ENCODE results near the gene NDUFAF3.

The NDUFAF3 gene

GRCh38 chr3:49021813-49022687 is at the start of gene NDUFAF3:
TSS of gene NDUFAF3 (plus strand) at chr3:49022121. CDS start at chr3:49022145, 24 bp downstream.
- Histone ChIP-seq H3K4me3 (ENCODE audit: low read depth, low read length) (peak within 1 kb of the TSS; percentile 91), H3K36me3 (ENCODE audit: insufficient read depth, low read length) (peaks cover 29% of the 10 kb centered on the region; the same call in 1 of the 2 replicates), H3K4me1 (ENCODE audit: control insufficient read depth, insufficient read depth, low read length, unreplicated experiment) (peaks cover 43% of the 10 kb centered on the region), H3K27me3 (ENCODE audit: insufficient read depth, low read length) (no peaks in the 10 kb centered on the region), H3K27ac (ENCODE audit: low read depth, low read length) (peak within 1 kb of the TSS; percentile 93), H3K79me2 (ENCODE audit: control insufficient read depth, insufficient read depth, low read length, unreplicated experiment) (peaks cover 31% of the 10 kb centered on the region), H2AFZ (ENCODE audit: low read length, unreplicated experiment) (peak within 1 kb of the TSS; percentile 92)

GRCh38 chr3:48974076-48974864 is 47.7 kb upstream of the NDUFAF3 start:
- H3K27me3 ChIP-seq (ENCODE audit: insufficient read depth, low read length), result no peaks in the 10 kb centered on the region
- H3K79me2 ChIP-seq (ENCODE audit: control insufficient read depth, insufficient read depth, low read length, unreplicated experiment), result no peaks in the 10 kb centered on the region
- no peak overlapping the region for H2AFZ ChIP-seq (ENCODE audit: low read length, unreplicated experiment)
- no peak overlapping the region for H3K27ac ChIP-seq (ENCODE audit: low read depth, low read length)
- H3K36me3 ChIP-seq (ENCODE audit: insufficient read depth, low read length), result peaks cover 19% of the 10 kb centered on the region; the same call in 1 of the 2 replicates
- no peak overlapping the region for H3K4me3 ChIP-seq (ENCODE audit: low read depth, low read length)
- H3K4me1 ChIP-seq (ENCODE audit: control insufficient read depth, insufficient read depth, low read length, unreplicated experiment), result no peaks in the 10 kb centered on the region

- no peaks in the 10 kb centered on the region for H3K79me2 ChIP-seq (ENCODE audit: control insufficient read depth, insufficient read depth, low read length, unreplicated experiment)
- peaks cover 4% of the 10 kb centered on the region for H3K4me1 ChIP-seq (ENCODE audit: control insufficient read depth, insufficient read depth, low read length, unreplicated experiment)
- H3K36me3 ChIP-seq (ENCODE audit: insufficient read depth, low read length), result peaks cover 7% of the 10 kb centered on the region; the same call in 1 of the 2 replicates
- no peaks in the 10 kb centered on the region for H3K27me3 ChIP-seq (ENCODE audit: insufficient read depth, low read length)
- no peak overlapping the region for H2AFZ ChIP-seq (ENCODE audit: low read length, unreplicated experiment)
- no peak overlapping the region for H3K27ac ChIP-seq (ENCODE audit: low read depth, low read length)
- H3K4me3 ChIP-seq (ENCODE audit: low read depth, low read length), result no peak overlapping the region
Observed at GRCh38 chr3:48979451-48979850, 42.5 kb upstream of the NDUFAF3 start.

- peaks cover 7% of the 10 kb centered on the region; the same call in 1 of the 2 replicates for H3K36me3 ChIP-seq (ENCODE audit: insufficient read depth, low read length)
- H3K27me3 ChIP-seq (ENCODE audit: insufficient read depth, low read length), result no peaks in the 10 kb centered on the region
- peaks cover 4% of the 10 kb centered on the region for H3K4me1 ChIP-seq (ENCODE audit: control insufficient read depth, insufficient read depth, low read length, unreplicated experiment)
- no peak overlapping the region for H3K27ac ChIP-seq (ENCODE audit: low read depth, low read length)
- H3K4me3 ChIP-seq (ENCODE audit: low read depth, low read length), result no peak overlapping the region
- H2AFZ ChIP-seq (ENCODE audit: low read length, unreplicated experiment), result no peak overlapping the region
- H3K79me2 ChIP-seq (ENCODE audit: control insufficient read depth, insufficient read depth, low read length, unreplicated experiment), result no peaks in the 10 kb centered on the region
Observed at GRCh38 chr3:48980295-48980694, 41.6 kb upstream of the NDUFAF3 start.

- H3K36me3 ChIP-seq (ENCODE audit: insufficient read depth, low read length), result peaks cover 5% of the 10 kb centered on the region; the same call in 1 of the 2 replicates
- no peak overlapping the region for H3K4me3 ChIP-seq (ENCODE audit: low read depth, low read length)
- no peaks in the 10 kb centered on the region for H3K79me2 ChIP-seq (ENCODE audit: control insufficient read depth, insufficient read depth, low read length, unreplicated experiment)
- no peak overlapping the region for H2AFZ ChIP-seq (ENCODE audit: low read length, unreplicated experiment)
- H3K27me3 ChIP-seq (ENCODE audit: insufficient read depth, low read length), result no peaks in the 10 kb centered on the region
- peaks cover 4% of the 10 kb centered on the region for H3K4me1 ChIP-seq (ENCODE audit: control insufficient read depth, insufficient read depth, low read length, unreplicated experiment)
- no peak overlapping the region for H3K27ac ChIP-seq (ENCODE audit: low read depth, low read length)
Observed at GRCh38 chr3:48982016-48982415, 39.9 kb upstream of the NDUFAF3 start.

GRCh38 chr3:48982686-48983085 is 39.2 kb upstream of the NDUFAF3 start:
- Histone ChIP-seq H3K27ac (ENCODE audit: low read depth, low read length) (no peak overlapping the region), H3K79me2 (ENCODE audit: control insufficient read depth, insufficient read depth, low read length, unreplicated experiment) (no peaks in the 10 kb centered on the region), H3K27me3 (ENCODE audit: insufficient read depth, low read length) (no peaks in the 10 kb centered on the region), H3K4me1 (ENCODE audit: control insufficient read depth, insufficient read depth, low read length, unreplicated experiment) (peaks cover 4% of the 10 kb centered on the region), H2AFZ (ENCODE audit: low read length, unreplicated experiment) (no peak overlapping the region), H3K36me3 (ENCODE audit: insufficient read depth, low read length) (peaks cover 5% of the 10 kb centered on the region; the same call in 1 of the 2 replicates), H3K4me3 (ENCODE audit: low read depth, low read length) (no peak overlapping the region)

- Histone ChIP-seq H3K27ac (ENCODE audit: low read depth, low read length) (no peak overlapping the region), H2AFZ (ENCODE audit: low read length, unreplicated experiment) (no peak overlapping the region), H3K4me3 (ENCODE audit: low read depth, low read length) (no peak overlapping the region), H3K79me2 (ENCODE audit: control insufficient read depth, insufficient read depth, low read length, unreplicated experiment) (no peaks in the 10 kb centered on the region), H3K27me3 (ENCODE audit: insufficient read depth, low read length) (no peaks in the 10 kb centered on the region), H3K36me3 (ENCODE audit: insufficient read depth, low read length) (peaks cover 5% of the 10 kb centered on the region; the same call in 1 of the 2 replicates), H3K4me1 (ENCODE audit: control insufficient read depth, insufficient read depth, low read length, unreplicated experiment) (peaks cover 4% of the 10 kb centered on the region)
Observed at GRCh38 chr3:48983096-48983495, 38.8 kb upstream of the NDUFAF3 start.

GRCh38 chr3:48984663-48985062 is 37.3 kb upstream of the NDUFAF3 start:
- Histone ChIP-seq H3K27me3 (ENCODE audit: insufficient read depth, low read length) (no peaks in the 10 kb centered on the region), H3K36me3 (ENCODE audit: insufficient read depth, low read length) (no peaks in the 10 kb centered on the region; the same call in 1 of the 2 replicates), H3K79me2 (ENCODE audit: control insufficient read depth, insufficient read depth, low read length, unreplicated experiment) (peaks cover 2% of the 10 kb centered on the region), H3K4me1 (ENCODE audit: control insufficient read depth, insufficient read depth, low read length, unreplicated experiment) (peaks cover 12% of the 10 kb centered on the region), H2AFZ (ENCODE audit: low read length, unreplicated experiment) (no peak overlapping the region), H3K4me3 (ENCODE audit: low read depth, low read length) (no peak overlapping the region), H3K27ac (ENCODE audit: low read depth, low read length) (no peak overlapping the region)

- Histone ChIP-seq H3K27ac (ENCODE audit: low read depth, low read length) (no peak overlapping the region), H3K36me3 (ENCODE audit: insufficient read depth, low read length) (no peaks in the 10 kb centered on the region; the same call in 1 of the 2 replicates)
Observed at GRCh38 chr3:48985831-48986376, 36.0 kb upstream of the NDUFAF3 start.

GRCh38 chr3:48989126-48989795 is 32.7 kb upstream of the NDUFAF3 start:
- Histone ChIP-seq H3K4me3 (ENCODE audit: low read depth, low read length) (peak overlapping the region; percentile 89), H3K27me3 (ENCODE audit: insufficient read depth, low read length) (no peaks in the 10 kb centered on the region), H3K36me3 (ENCODE audit: insufficient read depth, low read length) (no peaks in the 10 kb centered on the region), H3K4me1 (ENCODE audit: control insufficient read depth, insufficient read depth, low read length, unreplicated experiment) (peaks cover 21% of the 10 kb centered on the region), H3K79me2 (ENCODE audit: control insufficient read depth, insufficient read depth, low read length, unreplicated experiment) (peaks cover 14% of the 10 kb centered on the region), H2AFZ (ENCODE audit: low read length, unreplicated experiment) (peak overlapping the region; percentile 91), H3K27ac (ENCODE audit: low read depth, low read length) (peak overlapping the region; percentile 82)

More at GRCh38 chr3:48985831-48986376, 36.0 kb upstream of the NDUFAF3 start:
- H2AFZ ChIP-seq (ENCODE audit: low read length, unreplicated experiment), result no peak overlapping the region
- H3K79me2 ChIP-seq (ENCODE audit: control insufficient read depth, insufficient read depth, low read length, unreplicated experiment), result peaks cover 4% of the 10 kb centered on the region
- H3K4me1 ChIP-seq (ENCODE audit: control insufficient read depth, insufficient read depth, low read length, unreplicated experiment), result peaks cover 12% of the 10 kb centered on the region
- H3K4me3 ChIP-seq (ENCODE audit: low read depth, low read length), result no peak overlapping the region
- H3K27me3 ChIP-seq (ENCODE audit: insufficient read depth, low read length), result no peaks in the 10 kb centered on the region
